Osteocyte (in vitro differentiated cells): ENCODE results near the gene BICD1. TPM values are rescaled to one million over a fixed set of nuclear protein-coding genes. Genes with fewer than 3 reads are reported as not detected.

ENCODE experiments used
- DNase-seq: peaks from one replicate; pipeline ENCODE4 v3.0.0; 2021; ENCODE audit warnings: mixed read lengths; ENCODE audit not compliant: unreplicated experiment; ENCODE audit errors: extremely low spot score
- H3K27ac Mint-ChIP-seq: one replicate; pipeline ENCODE4 v1.8.0; 2021; ENCODE audit warnings: mild to moderate bottlenecking, mixed read lengths; ENCODE audit not compliant: unreplicated experiment
- H3K27me3 Mint-ChIP-seq: one replicate; pipeline ENCODE4 v1.8.0; 2021; ENCODE audit warnings: mixed read lengths; ENCODE audit not compliant: unreplicated experiment
- H3K36me3 Mint-ChIP-seq: one replicate; pipeline ENCODE4 v1.8.0; 2021; ENCODE audit warnings: mixed read lengths; ENCODE audit not compliant: unreplicated experiment
- H3K4me1 Mint-ChIP-seq: one replicate; pipeline ENCODE4 v1.8.0; 2021; ENCODE audit warnings: mixed read lengths; ENCODE audit not compliant: unreplicated experiment
- H3K4me3 Mint-ChIP-seq: one replicate; pipeline ENCODE4 v1.8.0; 2021; ENCODE audit warnings: mild to moderate bottlenecking, moderate library complexity, mixed read lengths; ENCODE audit not compliant: unreplicated experiment
- H3K9me3 Mint-ChIP-seq: one replicate; pipeline ENCODE4 v1.8.0; 2021; ENCODE audit warnings: mixed read lengths; ENCODE audit not compliant: unreplicated experiment
- CTCF ChIP-seq: fragments of 200-600 bp; sonication (generic); IDR thresholded peaks from 2 replicates; pipeline ENCODE4 v1.5.0; 2021; ENCODE audit warnings: antibody characterized with exemption, mild to moderate bottlenecking, moderate library complexity
- total RNA-seq: library from RNA; stranded (reverse); gene quantifications from 2 replicates; pipeline ENCODE4 v1.2.1, GENCODE V29; 2021

BICD1 gene
- total RNA-seq, 1 donor from 2014 or later: 47.6 TPM

- H3K27ac Mint-ChIP-seq: no peak overlapping the region
- H3K27me3 Mint-ChIP-seq: peaks cover 20% of the 10 kb centered on the region
- DNase-seq: no peak
- H3K9me3 Mint-ChIP-seq: no peaks in the 10 kb centered on the region
- H3K36me3 Mint-ChIP-seq: no peaks in the 10 kb centered on the region
- no peak overlapping the region for H3K4me3 Mint-ChIP-seq
- peaks cover 18% of the 10 kb centered on the region for H3K4me1 Mint-ChIP-seq
- no peak for TF ChIP-seq CTCF
These were observed 296.3 kb downstream of the BICD1 start for GRCh38 chr12:32402946-32403345.

- TF ChIP-seq CTCF: no peak
- H3K27me3 Mint-ChIP-seq: peaks cover 9% of the 10 kb centered on the region
- DNase-seq: no peak
- H3K27ac Mint-ChIP-seq: no peak overlapping the region
- H3K4me3 Mint-ChIP-seq: no peak overlapping the region
- H3K36me3 Mint-ChIP-seq: no peaks in the 10 kb centered on the region
- H3K4me1 Mint-ChIP-seq: peaks cover 5% of the 10 kb centered on the region
- no peaks in the 10 kb centered on the region for H3K9me3 Mint-ChIP-seq
These were observed 301.1 kb downstream of the BICD1 start for GRCh38 chr12:32407795-32408194.

GRCh38 chr12:32413412-32413811, 306.8 kb downstream of the BICD1 start:
- DNase-seq: no peak
- no peak overlapping the region for H3K4me3 Mint-ChIP-seq
- no peaks in the 10 kb centered on the region for H3K9me3 Mint-ChIP-seq
- H3K27me3 Mint-ChIP-seq: peaks cover 6% of the 10 kb centered on the region
- TF ChIP-seq CTCF: no peak
- no peaks in the 10 kb centered on the region for H3K4me1 Mint-ChIP-seq
- H3K36me3 Mint-ChIP-seq: no peaks in the 10 kb centered on the region
- no peak overlapping the region for H3K27ac Mint-ChIP-seq

GRCh38 chr12:32418221-32418620, 311.6 kb downstream of the BICD1 start:
- no peak overlapping the region for H3K27ac Mint-ChIP-seq
- H3K36me3 Mint-ChIP-seq: no peaks in the 10 kb centered on the region
- H3K27me3 Mint-ChIP-seq: peaks cover 2% of the 10 kb centered on the region

GRCh38 chr12:32418903-32419519, 312.4 kb downstream of the BICD1 start:
- H3K4me3 Mint-ChIP-seq: no peak overlapping the region
- H3K36me3 Mint-ChIP-seq: no peaks in the 10 kb centered on the region
- H3K4me1 Mint-ChIP-seq: peaks cover 4% of the 10 kb centered on the region
- DNase-seq: peak; percentile 40
- no peak for TF ChIP-seq CTCF
- peaks cover 2% of the 10 kb centered on the region for H3K27me3 Mint-ChIP-seq
- H3K27ac Mint-ChIP-seq: no peak overlapping the region
- no peaks in the 10 kb centered on the region for H3K9me3 Mint-ChIP-seq

More at GRCh38 chr12:32418221-32418620, 311.6 kb downstream of the BICD1 start:
- Mint-ChIP-seq H3K4me1 (peaks cover 4% of the 10 kb centered on the region), H3K9me3 (no peaks in the 10 kb centered on the region), H3K4me3 (no peak overlapping the region)
- TF ChIP-seq CTCF: no peak
- DNase-seq: no peak
